ENCODE results near the gene NRIP1.

The NRIP1 gene

DNA sequence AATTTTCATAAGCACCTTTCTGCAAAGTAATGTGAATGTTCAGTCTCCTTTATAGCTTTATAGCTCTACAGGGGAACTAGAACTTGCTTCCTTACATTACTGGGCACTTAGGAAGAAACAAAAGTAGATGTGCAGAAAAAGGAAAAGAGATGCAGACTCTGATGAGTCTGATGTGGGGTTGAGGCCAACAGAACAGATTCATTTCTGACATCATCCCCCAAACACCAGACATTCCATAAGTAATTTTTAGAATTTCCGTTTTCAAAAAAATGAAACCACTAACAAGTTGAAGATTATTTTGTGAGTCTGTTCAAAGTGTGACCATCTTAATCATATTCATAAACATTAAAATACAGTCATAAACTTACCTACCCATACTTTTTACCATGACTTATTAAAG lies 96.0 kb downstream of the NRIP1 start:
- in situ Hi-C loops (cut with HindIII; ENCODE audit: low sequenced_read_pairs): no loop called here
- DNase-seq (ENCODE audit: low read depth): no peak
- H3K4me3 ChIP-seq (ENCODE audit: low read depth, low read length): no peak overlapping the region
- TF ChIP-seq, protein P1, sequence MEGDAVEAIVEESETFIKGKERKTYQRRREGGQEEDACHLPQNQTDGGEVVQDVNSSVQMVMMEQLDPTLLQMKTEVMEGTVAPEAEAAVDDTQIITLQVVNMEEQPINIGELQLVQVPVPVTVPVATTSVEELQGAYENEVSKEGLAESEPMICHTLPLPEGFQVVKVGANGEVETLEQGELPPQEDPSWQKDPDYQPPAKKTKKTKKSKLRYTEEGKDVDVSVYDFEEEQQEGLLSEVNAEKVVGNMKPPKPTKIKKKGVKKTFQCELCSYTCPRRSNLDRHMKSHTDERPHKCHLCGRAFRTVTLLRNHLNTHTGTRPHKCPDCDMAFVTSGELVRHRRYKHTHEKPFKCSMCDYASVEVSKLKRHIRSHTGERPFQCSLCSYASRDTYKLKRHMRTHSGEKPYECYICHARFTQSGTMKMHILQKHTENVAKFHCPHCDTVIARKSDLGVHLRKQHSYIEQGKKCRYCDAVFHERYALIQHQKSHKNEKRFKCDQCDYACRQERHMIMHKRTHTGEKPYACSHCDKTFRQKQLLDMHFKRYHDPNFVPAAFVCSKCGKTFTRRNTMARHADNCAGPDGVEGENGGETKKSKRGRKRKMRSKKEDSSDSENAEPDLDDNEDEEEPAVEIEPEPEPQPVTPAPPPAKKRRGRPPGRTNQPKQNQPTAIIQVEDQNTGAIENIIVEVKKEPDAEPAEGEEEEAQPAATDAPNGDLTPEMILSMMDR (IDR thresholded peaks at IDR 0.05; ENCODE audit: low read depth, low read length, missing control alignments): no peak

DNA sequence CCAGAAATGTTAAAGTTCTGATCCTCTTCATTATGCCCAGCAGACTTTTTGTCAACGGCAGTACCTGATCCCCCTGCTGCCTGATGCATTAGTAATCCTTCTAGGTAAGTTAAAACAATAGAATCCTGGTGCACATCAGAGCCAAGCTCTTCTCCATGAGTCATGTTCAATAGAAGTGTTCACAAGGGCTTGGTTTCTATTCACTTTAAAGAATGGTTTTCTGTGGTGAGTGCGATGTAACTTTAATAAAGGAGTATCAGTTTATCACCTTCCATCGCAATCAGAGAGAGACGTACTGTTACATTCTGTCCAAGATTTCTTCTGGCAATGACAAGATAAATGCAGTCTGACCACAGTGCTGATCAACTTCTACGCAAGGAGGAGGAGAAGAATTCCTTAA lies 96.8 kb downstream of the NRIP1 start:
- no peak for DNase-seq (ENCODE audit: low read depth)
- TF ChIP-seq, protein P1 (IDR thresholded peaks at IDR 0.05; ENCODE audit: low read depth, low read length, missing control alignments): no peak
- no peak overlapping the region for H3K4me3 ChIP-seq (ENCODE audit: low read depth, low read length)
- in situ Hi-C loops (cut with HindIII; ENCODE audit: low sequenced_read_pairs): no loop called here

DNA sequence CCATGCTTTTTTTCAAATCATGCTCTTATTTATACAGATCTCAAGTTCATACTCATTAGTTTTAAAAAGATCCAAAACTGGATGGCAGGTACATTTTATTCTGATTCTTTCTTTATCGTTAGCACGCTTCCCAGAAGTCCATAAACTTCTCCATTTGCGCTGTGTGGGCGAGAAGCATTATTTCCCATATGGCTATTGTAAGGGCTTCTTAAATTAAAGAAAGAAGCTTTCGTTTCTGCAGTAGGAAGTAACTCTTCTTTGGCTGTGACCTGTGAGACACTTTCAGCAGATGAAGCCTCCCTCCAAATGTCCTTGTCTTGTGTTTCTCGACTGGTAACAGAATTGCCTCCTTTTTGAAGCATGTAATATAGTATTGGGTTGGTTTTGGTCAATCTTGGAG lies 100.2 kb downstream of the NRIP1 start:
- in situ Hi-C loops (cut with HindIII; ENCODE audit: low sequenced_read_pairs): loop anchor here (5.0 kb wide), 1 partner anchor 92 kb away; no protein-coding TSS in a partner anchor
- DNase-seq (ENCODE audit: low read depth): no peak
- H3K4me3 ChIP-seq (ENCODE audit: low read depth, low read length): no peak overlapping the region
- TF ChIP-seq, protein P1 (IDR thresholded peaks at IDR 0.05; ENCODE audit: low read depth, low read length, missing control alignments): no peak

DNA sequence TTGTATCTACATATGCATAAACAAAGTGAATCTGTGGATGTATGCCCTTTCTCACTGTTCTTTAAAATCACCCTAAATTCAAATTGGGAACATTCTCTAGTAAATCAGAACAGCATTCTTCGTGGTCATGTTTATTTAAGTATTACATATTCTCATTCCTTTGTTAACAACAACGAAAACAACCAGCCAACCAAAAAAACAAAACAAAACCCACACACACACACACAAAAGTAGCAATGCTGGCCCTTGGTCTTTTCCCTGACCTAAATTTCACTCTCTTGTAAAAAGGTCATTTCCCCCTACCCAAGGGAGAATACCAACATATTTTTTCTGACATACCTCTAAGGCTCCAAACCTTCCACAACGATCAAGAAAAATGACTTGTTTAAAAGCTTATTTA lies 102.6 kb downstream of the NRIP1 start:
- TF ChIP-seq, protein P1 (IDR thresholded peaks at IDR 0.05; ENCODE audit: low read depth, low read length, missing control alignments): no peak
- in situ Hi-C loops (cut with HindIII; ENCODE audit: low sequenced_read_pairs): loop anchor here (5.0 kb wide), 1 partner anchor 90 kb away; no protein-coding TSS in a partner anchor
- DNase-seq (ENCODE audit: low read depth): no peak
- H3K4me3 ChIP-seq (ENCODE audit: low read depth, low read length): no peak overlapping the region

DNA sequence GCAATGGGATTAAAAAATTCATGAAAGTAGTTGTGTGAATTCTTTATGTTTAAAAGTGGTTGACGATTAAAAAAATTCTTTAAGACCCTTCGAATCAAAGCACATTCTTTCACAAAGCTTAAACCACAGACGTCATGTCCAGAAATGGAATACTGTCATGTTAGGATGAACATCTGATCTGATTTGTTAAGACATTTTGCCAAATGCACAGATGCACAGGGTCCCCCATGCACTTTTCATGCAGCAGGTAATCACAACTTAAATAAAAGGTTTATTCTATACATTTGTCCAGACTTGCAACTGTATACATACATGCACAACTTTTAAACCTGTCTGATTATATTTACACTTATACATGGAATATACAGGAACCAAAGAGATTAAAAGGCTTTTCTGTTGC lies 103.3 kb downstream of the NRIP1 start:
- in situ Hi-C loops (cut with HindIII; ENCODE audit: low sequenced_read_pairs): loop anchor here (5.0 kb wide), 1 partner anchor 89 kb away; no protein-coding TSS in a partner anchor
- DNase-seq (ENCODE audit: low read depth): no peak
- TF ChIP-seq, protein P1 (IDR thresholded peaks at IDR 0.05; ENCODE audit: low read depth, low read length, missing control alignments): no peak
- no peak overlapping the region for H3K4me3 ChIP-seq (ENCODE audit: low read depth, low read length)

DNA sequence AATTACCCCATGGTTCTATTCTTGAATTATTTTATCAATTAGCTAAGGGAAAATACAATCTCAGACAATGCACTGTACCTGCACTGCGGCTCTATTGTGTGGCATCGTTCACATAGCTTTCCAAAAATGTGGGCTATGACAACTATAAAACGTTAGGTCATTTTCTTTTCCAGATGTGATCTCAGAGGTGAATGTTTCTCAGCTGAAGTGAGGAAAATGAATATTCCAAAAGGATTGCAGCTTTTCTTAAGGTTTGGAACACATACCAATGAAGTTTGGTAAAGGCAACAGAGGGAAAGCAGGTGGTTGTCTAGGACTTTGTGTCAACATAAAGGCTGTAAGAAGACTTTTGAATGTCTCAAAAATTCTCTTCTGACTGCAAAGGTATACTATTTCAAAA lies 105.5 kb downstream of the NRIP1 start:
- TF ChIP-seq, protein P1 (IDR thresholded peaks at IDR 0.05; ENCODE audit: low read depth, low read length, missing control alignments): no peak
- in situ Hi-C loops (cut with HindIII; ENCODE audit: low sequenced_read_pairs): no loop called here
- no peak for DNase-seq (ENCODE audit: low read depth)
- no peak overlapping the region for H3K4me3 ChIP-seq (ENCODE audit: low read depth, low read length)

DNA sequence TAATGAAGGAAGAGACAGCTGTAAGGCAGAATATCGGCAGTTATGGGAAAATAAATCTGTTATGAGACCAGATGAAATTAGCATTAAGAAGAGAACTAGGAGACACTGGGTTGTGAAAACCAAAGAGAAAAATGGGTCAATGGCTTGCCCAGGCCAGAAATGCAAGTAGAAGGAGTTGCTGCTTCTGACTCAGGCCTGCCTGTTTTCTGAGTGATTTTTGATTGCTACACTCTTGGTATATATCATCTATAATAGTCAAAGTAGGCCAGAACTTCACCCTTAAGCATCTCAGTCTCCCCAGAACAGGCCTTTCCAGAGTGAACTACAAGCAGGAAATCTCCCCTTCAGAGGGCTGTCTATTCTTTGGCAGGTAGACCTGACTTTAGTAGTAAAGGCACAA lies 107.0 kb downstream of the NRIP1 start:
- no peak for DNase-seq (ENCODE audit: low read depth)
- TF ChIP-seq, protein P1 (IDR thresholded peaks at IDR 0.05; ENCODE audit: low read depth, low read length, missing control alignments): no peak
- in situ Hi-C loops (cut with HindIII; ENCODE audit: low sequenced_read_pairs): no loop called here
- H3K4me3 ChIP-seq (ENCODE audit: low read depth, low read length): no peak overlapping the region

All from astrocyte of the cerebellum (primary cell).